ENCODE data around the gene MZT2A.
"Not testable (repeated sequence)": the region's sequence is repeated elsewhere in the genome, so short reads cannot be mapped to it uniquely, and the experiment has no call there.

DNA sequence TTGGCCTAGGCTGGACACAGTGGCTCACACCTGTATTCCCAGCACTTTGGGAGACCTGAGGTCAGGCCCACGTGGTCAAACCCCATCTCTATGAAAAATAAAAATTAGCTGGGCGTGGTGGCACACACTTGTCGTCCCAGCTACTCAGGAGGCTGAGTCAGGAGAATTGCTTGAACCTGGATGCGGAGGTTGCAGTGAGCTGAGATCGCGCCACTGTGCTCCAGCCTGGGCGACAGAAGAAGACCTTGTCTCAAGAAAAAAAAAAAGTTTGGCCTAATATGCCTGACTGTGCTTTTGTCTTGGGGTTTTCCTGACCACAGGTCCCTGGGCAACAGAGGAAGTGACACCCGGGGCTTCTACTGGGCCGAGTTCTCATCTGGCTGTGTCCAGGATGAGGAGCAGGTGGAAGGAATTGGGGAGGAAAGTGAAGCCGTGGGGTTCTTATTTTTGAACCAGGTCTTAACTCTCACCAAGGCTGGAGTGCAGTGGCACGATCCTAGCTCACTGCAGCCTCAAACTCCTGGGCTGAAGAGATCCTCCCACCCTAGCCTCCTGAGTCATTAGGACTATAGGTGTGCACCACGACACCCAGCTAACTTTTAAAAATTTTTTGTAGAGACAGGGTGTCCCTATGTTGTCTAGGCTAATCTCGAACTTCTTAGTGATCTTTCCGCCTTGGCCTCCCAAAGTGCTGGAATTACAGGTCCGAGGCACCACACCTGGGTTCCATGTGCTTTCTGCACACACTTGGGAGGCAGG is 22.4 kb upstream of the MZT2A start:
- TF ChIP-seq POLR2A (IDR thresholded peaks at IDR 0.05) = not testable (repeated sequence)
- TF ChIP-seq, protein P1, sequence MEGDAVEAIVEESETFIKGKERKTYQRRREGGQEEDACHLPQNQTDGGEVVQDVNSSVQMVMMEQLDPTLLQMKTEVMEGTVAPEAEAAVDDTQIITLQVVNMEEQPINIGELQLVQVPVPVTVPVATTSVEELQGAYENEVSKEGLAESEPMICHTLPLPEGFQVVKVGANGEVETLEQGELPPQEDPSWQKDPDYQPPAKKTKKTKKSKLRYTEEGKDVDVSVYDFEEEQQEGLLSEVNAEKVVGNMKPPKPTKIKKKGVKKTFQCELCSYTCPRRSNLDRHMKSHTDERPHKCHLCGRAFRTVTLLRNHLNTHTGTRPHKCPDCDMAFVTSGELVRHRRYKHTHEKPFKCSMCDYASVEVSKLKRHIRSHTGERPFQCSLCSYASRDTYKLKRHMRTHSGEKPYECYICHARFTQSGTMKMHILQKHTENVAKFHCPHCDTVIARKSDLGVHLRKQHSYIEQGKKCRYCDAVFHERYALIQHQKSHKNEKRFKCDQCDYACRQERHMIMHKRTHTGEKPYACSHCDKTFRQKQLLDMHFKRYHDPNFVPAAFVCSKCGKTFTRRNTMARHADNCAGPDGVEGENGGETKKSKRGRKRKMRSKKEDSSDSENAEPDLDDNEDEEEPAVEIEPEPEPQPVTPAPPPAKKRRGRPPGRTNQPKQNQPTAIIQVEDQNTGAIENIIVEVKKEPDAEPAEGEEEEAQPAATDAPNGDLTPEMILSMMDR (IDR thresholded peaks at IDR 0.05 in 4 of 5, conservative IDR thresholded peaks at IDR 0.05 in 1 of 5) = not testable (repeated sequence)
